B cell (primary cell): ENCODE measurements around the gene FIBCD1. TPM values are rescaled to one million over a fixed set of nuclear protein-coding genes. Genes with fewer than 3 reads are reported as not detected.

Experiments
- ATAC-seq: fragments of 200-7000 bp; cut with Tn5 transposase; one replicate; pipeline ENCODE4 v1.10.0; 2021; ENCODE audit warnings: low read depth, mild to moderate bottlenecking, moderate number of reproducible peaks, moderate library complexity
- CTCF ChIA-PET: fragments of 350-600 bp; sonication (Branson Sonifier 250); formaldehyde crosslinking; loops from one replicate; lab custom pipeline; 2021; ENCODE audit warnings: antibody characterized with exemption, inconsistent platforms; lab: Charles Lee
- POLR2A ChIA-PET: fragments of 350-600 bp; sonication (Branson Sonifier 250); formaldehyde crosslinking; loops from one replicate; lab custom pipeline; 2021; ENCODE audit warnings: antibody characterized with exemption; lab: Charles Lee
- DNase-seq: peaks from one replicate; pipeline ENCODE4 v3.0.0; 2013
- H2AFZ ChIP-seq: 2 replicates; pipeline ENCODE4 v1.6.1; 2012; ENCODE audit warnings: mild to moderate bottlenecking, low read depth, low read length; ENCODE audit not compliant: insufficient read depth, poor library complexity, severe bottlenecking
- H3K27ac ChIP-seq, 2 donors: 1 replicate in 1 of 2; 2 replicates in 1 of 2; pipeline ENCODE4 v1.5.1; 2012 to 2013; ENCODE audit warnings: low read length in 2 of 2, mild to moderate bottlenecking in 2 of 2, moderate library complexity in 1 of 2
- H3K27me3 ChIP-seq, 4 experiments: fragments of 200-600 bp in 1 of 4; sonication (generic) in 1 of 4; replicated peaks in 1 of 4; 1 replicate in 2 of 4; 2 replicates in 2 of 4; pipeline versions ENCODE4 v1.6.1 to v1.7.0; 2013 to 2016; ENCODE audit warnings: low read length in 3 of 4, mild to moderate bottlenecking in 2 of 4, mixed read lengths in 1 of 4, moderate library complexity in 1 of 4; ENCODE audit not compliant: insufficient read depth in 4 of 4, control insufficient read depth in 3 of 4; ENCODE audit errors: control extremely low read depth in 1 of 4
- H3K36me3 ChIP-seq, 2 experiments: replicated peaks in 1 of 2; 1 replicate in 1 of 2; 2 replicates in 1 of 2; pipeline versions ENCODE4 v1.6.1 to v1.7.1; 2013; ENCODE audit warnings: low read length in 1 of 2; ENCODE audit not compliant: insufficient read depth in 2 of 2, control insufficient read depth in 1 of 2; ENCODE audit errors: control extremely low read depth in 1 of 2, extremely low read depth in 1 of 2
- H3K4me1 ChIP-seq, 2 donors: fragments of 200-600 bp in 1 of 2; sonication (generic) in 1 of 2; 1 replicate in 1 of 2; 2 replicates in 1 of 2; pipeline versions ENCODE4 v1.5.1 to v1.6.1; 2013 to 2017; ENCODE audit warnings: low read length in 2 of 2; ENCODE audit not compliant: control insufficient read depth in 2 of 2, insufficient read depth in 2 of 2
- H3K4me2 ChIP-seq: replicated peaks from 2 replicates; pipeline ENCODE3; 2012; ENCODE audit warnings: mild to moderate bottlenecking, low read depth, low read length; ENCODE audit not compliant: poor library complexity, severe bottlenecking
- H3K4me3 ChIP-seq, 5 experiments: fragments of 200-600 bp in 1 of 5; sonication (generic) in 1 of 5; 1 replicate in 3 of 5; 2 replicates in 2 of 5; pipeline versions ENCODE4 v1.5.1 to v1.7.0; 2011 to 2016; ENCODE audit warnings: low read length in 4 of 5, mild to moderate bottlenecking in 4 of 5, low read depth in 2 of 5, control low read depth in 1 of 5, moderate library complexity in 1 of 5; ENCODE audit not compliant: insufficient read depth in 1 of 5; ENCODE audit errors: control extremely low read depth in 1 of 5, extremely low read depth in 1 of 5
- H3K79me2 ChIP-seq: fragments of 200-600 bp; sonication (generic); one replicate; pipeline ENCODE4 v1.6.0; 2016; ENCODE audit warnings: low read length; ENCODE audit not compliant: control insufficient read depth, insufficient read depth
- H3K9ac ChIP-seq: fragments of 200-600 bp; sonication (generic); 2 replicates; pipeline ENCODE4 v1.6.1; 2017; ENCODE audit warnings: mild to moderate bottlenecking, low read length, moderate library complexity
- H3K9me3 ChIP-seq, 3 donors: one replicate each; pipeline versions ENCODE4 v1.6.1 to v1.7.1; 2013; ENCODE audit warnings: low read length in 2 of 3; ENCODE audit not compliant: control insufficient read depth in 2 of 3, insufficient read depth in 1 of 3; ENCODE audit errors: control extremely low read depth in 1 of 3
- H4K20me1 ChIP-seq: 2 replicates; pipeline ENCODE4 v1.6.0; 2012; ENCODE audit warnings: mild to moderate bottlenecking, low read length; ENCODE audit not compliant: insufficient read depth, control insufficient read depth, poor library complexity, severe bottlenecking
- H3K27ac Mint-ChIP-seq: one replicate; pipeline ENCODE4 v1.8.0; 2021; ENCODE audit warnings: mixed read lengths
- H3K27me3 Mint-ChIP-seq: one replicate; pipeline ENCODE4 v1.8.0; 2021; ENCODE audit warnings: mixed read lengths
- H3K4me1 Mint-ChIP-seq: one replicate; pipeline ENCODE4 v1.8.0; 2021; ENCODE audit warnings: mixed read lengths
- H3K4me3 Mint-ChIP-seq: one replicate; pipeline ENCODE4 v1.8.0; 2021; ENCODE audit warnings: mixed read lengths
- H3K9me3 Mint-ChIP-seq: one replicate; pipeline ENCODE4 v1.8.0; 2022; ENCODE audit warnings: mixed read lengths; ENCODE audit not compliant: insufficient read depth
- CTCF ChIP-seq: fragments of 200-600 bp; IDR thresholded peaks from one replicate; pipeline ENCODE4 v1.8.0; 2022; ENCODE audit warnings: antibody characterized with exemption, mild to moderate bottlenecking
- EZH2 ChIP-seq: IDR thresholded peaks from 2 replicates; pipeline ENCODE4 v1.6.1; 2012; ENCODE audit warnings: borderline replicate concordance, low read depth, mild to moderate bottlenecking, moderate library complexity, low read length; ENCODE audit not compliant: insufficient read depth, poor library complexity, severe bottlenecking
- WGBS: methylation state at CpG from one replicate; pipeline ENCODE4 v1.1.5; 2013; ENCODE audit warnings: missing lambda C conversion rate; ENCODE audit not compliant: insufficient coverage; 5-methylcytosine and 5-hydroxymethylcytosine counted together
- intact Hi-C: fragments of 100-400 bp; cut with micrococcal nuclease; formaldehyde crosslinking; loops from one replicate; pipeline ENCODE4 v1.10.0; 2022
- polyA plus RNA-seq: library from polyadenylated mRNA; depleted of rRNA; stranded (reverse); fragments of >200 nt; gene quantifications from 2 replicates; pipeline ENCODE4 v1.2.3, GENCODE V29; 2012
- total RNA-seq, 2 donors: library from RNA; stranded (reverse); fragments of 120-200 nt in 1 of 2; gene quantifications; 1 replicate in 1 of 2; 2 replicates in 1 of 2; pipeline versions ENCODE4 v1.2.3 to v1.2.4, GENCODE V29; 2013 to 2022

The FIBCD1 gene
- total and polyA plus RNA-seq, 2 donors (not counting 1 experiment from before 2014, with no cell fraction given): not detected

GRCh38 chr9:130931508-130932254 is 7.4 kb downstream of the FIBCD1 start:
- Mint-ChIP-seq H3K4me3 (no peak overlapping the region), H3K9me3 (no peaks in the 10 kb centered on the region), H3K4me1 (peaks cover 15% of the 10 kb centered on the region), H3K27ac (no peak overlapping the region), H3K27me3 (peaks cover 42% of the 10 kb centered on the region)
- Histone ChIP-seq H3K27me3 (peaks cover 0 to 42% (median 19%) of the 10 kb centered on the region in 4 experiments), H3K4me2 (no peak overlapping the region), H3K9ac (no peak overlapping the region), H3K27ac (no peak overlapping the region), H2AFZ (no peak overlapping the region), H3K79me2 (no peaks in the 10 kb centered on the region), H3K4me1 (peaks cover 0 to 2% of the 10 kb centered on the region in 2 donors), H3K36me3 (no peaks in the 10 kb centered on the region), H4K20me1 (no peaks in the 10 kb centered on the region), H3K9me3 (peaks cover 0 to 3% (median 0%) of the 10 kb centered on the region in 3 donors), H3K4me3 (no peak overlapping the region)
- WGBS: 47% methylated on average over 17 of the region's 20 CpGs
- ChIA-PET POLR2A (no interaction called here), CTCF (interaction anchor here (0.6 kb wide), 1 partner anchor 683 kb away, joined by 4 read pairs; no protein-coding TSS in a partner anchor)
- no peak for TF ChIP-seq EZH2
- TF ChIP-seq CTCF: no peak
- intact Hi-C loops: no loop called here
- DNase-seq: peak; percentile 37
- peak; percentile 55 for ATAC-seq

GRCh38 chr9:130930804-130931349 is 8.2 kb downstream of the FIBCD1 start:
- Mint-ChIP-seq H3K27me3 (peaks cover 40% of the 10 kb centered on the region), H3K27ac (no peak overlapping the region), H3K9me3 (no peaks in the 10 kb centered on the region), H3K4me3 (no peak overlapping the region), H3K4me1 (peaks cover 18% of the 10 kb centered on the region)
- ATAC-seq (no peak), DNase-seq (no peak)
- ChIA-PET POLR2A (no interaction called here), CTCF (interaction anchor here (0.6 kb wide), 1 partner anchor 66 kb away, joined by 4 read pairs; no protein-coding TSS in a partner anchor)
- whole genome bisulfite sequencing: 83% methylated on average over 12 of the region's 15 CpGs
- no peak for TF ChIP-seq EZH2
- TF ChIP-seq CTCF: no peak
- Histone ChIP-seq H3K36me3 (no peaks in the 10 kb centered on the region), H4K20me1 (no peaks in the 10 kb centered on the region), H3K4me1 (peaks cover 0 to 3% of the 10 kb centered on the region in 2 donors), H3K9ac (no peak overlapping the region), H2AFZ (no peak overlapping the region), H3K4me3 (no peak overlapping the region), H3K9me3 (peaks cover 0 to 3% (median 0%) of the 10 kb centered on the region in 3 donors), H3K4me2 (no peak overlapping the region), H3K27me3 (peaks cover 0 to 35% (median 16%) of the 10 kb centered on the region in 4 experiments), H3K79me2 (no peaks in the 10 kb centered on the region), H3K27ac (no peak overlapping the region)
- intact Hi-C loops: no loop called here
